Activated T-helper 1 cell treated with anti-CD3 and anti-CD28 coated beads, Interleukin-2, amount 50 U/mL, for 16 hours (primary cell): ENCODE measurements around the gene STK40.

Experiments used
- DNase-seq, 2 donors: peaks; one replicate each; pipeline ENCODE4 v3.0.0-alpha.2; 2020; ENCODE audit warnings: low read depth in 1 of 2, low spot score in 1 of 2

STK40 gene

GRCh38 chr1:36398370-36398977, 12.8 kb upstream of the STK40 start:
- DNase-seq = no peak

GRCh38 chr1:36397378-36398230, 11.9 kb upstream of the STK40 start, which contains the start of gene LSM10:
LSM10 (minus strand) TSS chr1:36397908; CDS start chr1:36394129, 3,779 bp downstream.
- peak; percentile 78 for DNase-seq

GRCh38 chr1:36397083-36397377, 11.3 kb upstream of the STK40 start:
- DNase-seq = no peak

GRCh38 chr1:36396359-36396758, 10.6 kb upstream of the STK40 start:
- no peak for DNase-seq

- no peak for DNase-seq
These were observed 8.0 kb upstream of the STK40 start for GRCh38 chr1:36393686-36394085.

- no peak for DNase-seq
These were observed 7.1 kb upstream of the STK40 start for GRCh38 chr1:36392836-36393235.

- no peak for DNase-seq
These were observed 5.5 kb upstream of the STK40 start for GRCh38 chr1:36391271-36391670.

- no peak for DNase-seq
These were observed 4.7 kb upstream of the STK40 start for GRCh38 chr1:36390411-36390810.

GRCh38 chr1:36389999-36390398, 4.3 kb upstream of the STK40 start:
- DNase-seq = no peak

GRCh38 chr1:36389261-36389660, 3.5 kb upstream of the STK40 start:
- no peak for DNase-seq

GRCh38 chr1:36387141-36387949, 1.6 kb upstream of the STK40 start:
- no peak for DNase-seq

- peak; percentile 64 to 81 for DNase-seq
These were observed 779 bp upstream of the STK40 start for GRCh38 chr1:36386265-36387140.

GRCh38 chr1:36384542-36385409, 948 bp downstream of the STK40 start:
- peak in 1 of 2 donors; percentile 17 for DNase-seq

GRCh38 chr1:36383240-36383639, 2.5 kb downstream of the STK40 start:
- DNase-seq = no peak

- no peak for DNase-seq
These were observed 3.1 kb downstream of the STK40 start for GRCh38 chr1:36382669-36383068.

GRCh38 chr1:36382231-36382630, 3.5 kb downstream of the STK40 start:
- DNase-seq = no peak

- no peak for DNase-seq
These were observed 4.3 kb downstream of the STK40 start for GRCh38 chr1:36381405-36381804.

GRCh38 chr1:36380782-36381181, 4.9 kb downstream of the STK40 start:
- no peak for DNase-seq

GRCh38 chr1:36380143-36380619, 5.5 kb downstream of the STK40 start:
- DNase-seq = no peak
